Omental fat pad (tissue), 4 donors: Measurements from ENCODE around the gene KBTBD12. TPM values are rescaled to one million over a fixed set of nuclear protein-coding genes. Genes with fewer than 3 reads are reported as not detected.

Source experiments
- ATAC-seq: fragments of 150-250 bp; one replicate; pipeline ENCODE4 v1.9.1; 2016; ENCODE audit warnings: mild to moderate bottlenecking, moderate library complexity; ENCODE audit not compliant: low FRiP score
- DNase-seq: peaks from one replicate; pipeline ENCODE4 v3.0.0-alpha.2; 2019; ENCODE audit warnings: low spot score
- total RNA-seq, 4 donors: library from RNA; depleted of rRNA; stranded (reverse); fragments of >200 nt; gene quantifications; one replicate each; pipeline ENCODE4 v1.1.0, GENCODE V29; 2016
- TF ChIP-seq, protein P1 (sequence below), 3 donors: fragments of 450-650 bp; IDR thresholded peaks; one replicate each; pipeline ENCODE4 v1.5.1; 2016 to 2017; ENCODE audit warnings: antibody characterized with exemption in 3 of 3, mild to moderate bottlenecking in 3 of 3, moderate library complexity in 2 of 3

Gene KBTBD12
- total RNA-seq, 4 donors from 2014 or later, result 0.48 to 1.9 (median 0.60) TPM

GRCh38 chr3:127988770-127989557 lies 73.9 kb downstream of the KBTBD12 start:
- DNase-seq, result no peak
- no peak for ATAC-seq
- TF ChIP-seq, protein P1, sequence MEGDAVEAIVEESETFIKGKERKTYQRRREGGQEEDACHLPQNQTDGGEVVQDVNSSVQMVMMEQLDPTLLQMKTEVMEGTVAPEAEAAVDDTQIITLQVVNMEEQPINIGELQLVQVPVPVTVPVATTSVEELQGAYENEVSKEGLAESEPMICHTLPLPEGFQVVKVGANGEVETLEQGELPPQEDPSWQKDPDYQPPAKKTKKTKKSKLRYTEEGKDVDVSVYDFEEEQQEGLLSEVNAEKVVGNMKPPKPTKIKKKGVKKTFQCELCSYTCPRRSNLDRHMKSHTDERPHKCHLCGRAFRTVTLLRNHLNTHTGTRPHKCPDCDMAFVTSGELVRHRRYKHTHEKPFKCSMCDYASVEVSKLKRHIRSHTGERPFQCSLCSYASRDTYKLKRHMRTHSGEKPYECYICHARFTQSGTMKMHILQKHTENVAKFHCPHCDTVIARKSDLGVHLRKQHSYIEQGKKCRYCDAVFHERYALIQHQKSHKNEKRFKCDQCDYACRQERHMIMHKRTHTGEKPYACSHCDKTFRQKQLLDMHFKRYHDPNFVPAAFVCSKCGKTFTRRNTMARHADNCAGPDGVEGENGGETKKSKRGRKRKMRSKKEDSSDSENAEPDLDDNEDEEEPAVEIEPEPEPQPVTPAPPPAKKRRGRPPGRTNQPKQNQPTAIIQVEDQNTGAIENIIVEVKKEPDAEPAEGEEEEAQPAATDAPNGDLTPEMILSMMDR (IDR thresholded peaks at IDR 0.05), result no peak

DNA sequence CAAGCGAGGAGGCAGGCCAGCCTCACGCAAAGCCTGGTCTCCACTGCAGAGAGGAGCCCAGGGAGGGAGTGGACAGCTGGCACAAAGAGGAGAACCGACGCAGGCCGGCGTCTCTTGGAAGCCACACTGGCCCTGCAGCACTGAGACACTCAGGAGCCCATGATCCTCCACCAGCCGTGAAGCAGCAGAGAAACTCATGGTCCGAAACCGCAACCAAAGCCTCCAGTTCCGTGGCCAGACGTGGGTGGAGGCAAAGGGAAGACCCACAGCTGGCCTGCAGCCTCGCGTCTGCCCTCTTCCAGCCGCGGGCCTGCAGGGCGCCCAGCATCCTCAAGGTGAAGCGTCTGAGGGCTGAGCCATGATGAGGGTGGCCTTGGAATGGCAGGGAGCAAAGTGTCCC lies 75.0 kb downstream of the KBTBD12 start:
- DNase-seq (no peak), ATAC-seq (no peak)
- TF ChIP-seq, protein P1 (IDR thresholded peaks at IDR 0.05), result no peak

DNA sequence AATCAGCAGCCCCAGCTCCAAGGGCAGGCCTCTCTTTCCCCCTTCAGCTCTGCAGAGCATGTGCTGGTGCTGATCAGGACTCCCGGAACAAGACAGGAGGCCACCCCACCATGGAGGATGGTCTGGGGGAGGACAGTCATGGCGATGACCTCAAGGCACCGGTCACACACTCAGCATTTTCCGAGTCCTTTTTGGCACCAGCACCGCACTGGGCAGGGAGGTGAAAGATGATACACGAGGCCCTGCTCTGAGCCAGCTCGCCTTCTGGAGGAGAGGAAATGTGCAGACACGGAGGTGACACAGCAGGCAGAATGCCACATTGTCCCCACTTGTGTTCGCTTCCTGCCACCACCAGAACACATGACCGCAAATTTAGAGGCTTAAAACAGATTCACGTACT lies 75.4 kb downstream of the KBTBD12 start:
- ATAC-seq (no peak), DNase-seq (no peak)
- TF ChIP-seq, protein P1 (IDR thresholded peaks at IDR 0.05), result no peak

DNA sequence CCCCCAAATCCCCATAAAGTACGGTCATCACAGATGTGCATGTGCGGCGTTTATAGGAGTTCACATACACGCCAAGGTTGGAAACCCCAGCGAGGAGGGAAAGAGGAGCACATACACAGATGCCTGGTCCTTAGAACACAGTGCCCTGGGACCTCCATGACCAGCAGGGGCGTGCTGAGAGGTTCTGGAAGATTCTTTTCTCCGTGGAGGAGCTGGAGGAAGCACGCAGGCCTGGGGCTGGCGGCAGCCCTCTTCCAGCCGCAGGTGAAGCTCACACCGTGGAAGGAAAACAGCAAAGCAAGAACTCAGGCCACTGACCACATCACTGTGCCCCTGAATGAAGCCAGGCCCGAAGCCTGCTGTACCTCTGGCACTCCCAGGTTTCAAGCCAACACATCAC lies 76.2 kb downstream of the KBTBD12 start:
- TF ChIP-seq, protein P1 (IDR thresholded peaks at IDR 0.05), result no peak
- DNase-seq, result no peak
- ATAC-seq, result no peak

DNA sequence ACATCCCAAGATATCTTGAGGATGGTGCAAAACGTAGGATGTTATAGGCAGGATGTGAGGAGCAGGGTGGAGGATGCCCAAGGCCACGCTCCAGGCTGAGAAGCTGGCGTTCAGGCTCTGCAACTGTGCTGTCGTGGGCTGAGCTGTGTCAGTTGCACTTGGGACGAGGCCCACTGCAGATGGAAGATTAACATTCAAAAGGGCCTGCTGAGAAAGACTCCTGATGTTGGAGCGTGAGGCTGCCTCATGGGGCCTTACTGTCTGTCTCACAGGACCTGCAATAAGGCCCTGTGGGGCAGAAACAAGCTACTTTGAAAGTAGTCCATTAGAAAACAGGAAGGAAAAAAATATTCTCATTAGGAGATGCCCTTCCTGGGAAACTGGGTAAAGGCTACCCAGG lies 76.6 kb downstream of the KBTBD12 start:
- TF ChIP-seq, protein P1 (IDR thresholded peaks at IDR 0.05), result no peak
- DNase-seq, result no peak
- ATAC-seq, result no peak

- TF ChIP-seq, protein P1 (IDR thresholded peaks at IDR 0.05), result no peak
- DNase-seq, result no peak
- no peak for ATAC-seq
Measured at GRCh38 chr3:127992127-127992526, 77.1 kb downstream of the KBTBD12 start.

DNA sequence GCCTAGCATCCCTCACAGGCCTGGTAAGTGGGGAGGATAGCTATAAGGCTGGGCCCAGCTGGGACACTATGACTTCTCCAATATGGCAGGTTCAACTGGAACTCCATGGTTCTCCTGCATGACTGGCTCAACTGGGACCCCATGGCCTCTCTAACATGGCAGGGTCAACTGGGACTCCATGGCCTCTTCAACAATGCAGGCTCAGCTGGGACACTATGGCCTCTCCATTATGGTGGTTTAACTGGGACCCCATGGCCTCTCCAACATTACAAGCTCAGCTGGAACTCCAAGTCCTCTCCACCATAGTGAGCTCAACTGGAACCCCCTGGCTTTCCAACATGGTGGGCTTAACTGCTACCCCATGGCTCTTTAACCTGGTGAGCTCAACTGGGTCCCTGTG lies 79.0 kb downstream of the KBTBD12 start:
- TF ChIP-seq, protein P1 (IDR thresholded peaks at IDR 0.05), result no peak
- DNase-seq, result no peak
- ATAC-seq, result no peak
